Measurements from ENCODE around the gene SYNPR. TPM values are rescaled to one million over a fixed set of nuclear protein-coding genes. Genes with fewer than 3 reads are reported as not detected.

SYNPR gene
- total RNA-seq, 1 donor, result not detected

- no peak for DNase-seq (ENCODE audit: insufficient read length, low spot score, missing footprints)
- H3K4me2 ChIP-seq (ENCODE audit: insufficient read depth, low read length), result no peak overlapping the region
- no peak for TF ChIP-seq CTCF (IDR thresholded peaks at IDR 0.05; ENCODE audit: extremely low read depth, low read depth, low read length)
- no peaks in the 10 kb centered on the region for H4K20me1 ChIP-seq (ENCODE audit: insufficient read depth, low read length)
- H3K27ac ChIP-seq (ENCODE audit: low read depth, low read length), result no peak overlapping the region
- H3K27me3 ChIP-seq (ENCODE audit: insufficient read depth, low read length), result no peaks in the 10 kb centered on the region
- H3K79me2 ChIP-seq (ENCODE audit: insufficient read depth, low read length), result no peaks in the 10 kb centered on the region
- no peak overlapping the region for H3K4me3 ChIP-seq (ENCODE audit: insufficient read depth, low read length)
- H3K4me1 ChIP-seq (ENCODE audit: insufficient read depth, low read length), result no peaks in the 10 kb centered on the region
- H2AFZ ChIP-seq (ENCODE audit: low read length), result no peak overlapping the region
- no peaks in the 10 kb centered on the region for H3K36me3 ChIP-seq (ENCODE audit: insufficient read depth, low read length)
- no peaks in the 10 kb centered on the region for H3K9me3 ChIP-seq (ENCODE audit: low read depth, low read length)
Observed at GRCh38 chr3:63370094-63370493, 92.0 kb downstream of the SYNPR start.

- no peaks in the 10 kb centered on the region for H3K27me3 ChIP-seq (ENCODE audit: insufficient read depth, low read length)
- no peaks in the 10 kb centered on the region for H3K79me2 ChIP-seq (ENCODE audit: insufficient read depth, low read length)
- DNase-seq (ENCODE audit: insufficient read length, low spot score, missing footprints), result no peak
- H3K4me2 ChIP-seq (ENCODE audit: insufficient read depth, low read length), result no peak overlapping the region
- no peaks in the 10 kb centered on the region for H3K9me3 ChIP-seq (ENCODE audit: low read depth, low read length)
- no peak for TF ChIP-seq CTCF (IDR thresholded peaks at IDR 0.05; ENCODE audit: extremely low read depth, low read depth, low read length)
- H3K4me3 ChIP-seq (ENCODE audit: insufficient read depth, low read length), result no peak overlapping the region
- no peaks in the 10 kb centered on the region for H3K4me1 ChIP-seq (ENCODE audit: insufficient read depth, low read length)
- H4K20me1 ChIP-seq (ENCODE audit: insufficient read depth, low read length), result no peaks in the 10 kb centered on the region
- H3K27ac ChIP-seq (ENCODE audit: low read depth, low read length), result no peak overlapping the region
- no peaks in the 10 kb centered on the region for H3K36me3 ChIP-seq (ENCODE audit: insufficient read depth, low read length)
- no peak overlapping the region for H2AFZ ChIP-seq (ENCODE audit: low read length)
Observed at GRCh38 chr3:63383040-63383439, 104.9 kb downstream of the SYNPR start.

GRCh38 chr3:63384382-63384781 is 106.3 kb downstream of the SYNPR start:
- H3K4me1 ChIP-seq (ENCODE audit: insufficient read depth, low read length), result no peaks in the 10 kb centered on the region
- H3K9me3 ChIP-seq (ENCODE audit: low read depth, low read length), result no peaks in the 10 kb centered on the region
- no peak overlapping the region for H2AFZ ChIP-seq (ENCODE audit: low read length)
- no peaks in the 10 kb centered on the region for H3K79me2 ChIP-seq (ENCODE audit: insufficient read depth, low read length)
- H3K27me3 ChIP-seq (ENCODE audit: insufficient read depth, low read length), result no peaks in the 10 kb centered on the region
- no peak for DNase-seq (ENCODE audit: insufficient read length, low spot score, missing footprints)
- H3K36me3 ChIP-seq (ENCODE audit: insufficient read depth, low read length), result no peaks in the 10 kb centered on the region
- H4K20me1 ChIP-seq (ENCODE audit: insufficient read depth, low read length), result no peaks in the 10 kb centered on the region
- no peak for TF ChIP-seq CTCF (IDR thresholded peaks at IDR 0.05; ENCODE audit: extremely low read depth, low read depth, low read length)
- H3K4me3 ChIP-seq (ENCODE audit: insufficient read depth, low read length), result no peak overlapping the region
- no peak overlapping the region for H3K4me2 ChIP-seq (ENCODE audit: insufficient read depth, low read length)
- H3K27ac ChIP-seq (ENCODE audit: low read depth, low read length), result no peak overlapping the region

DNA sequence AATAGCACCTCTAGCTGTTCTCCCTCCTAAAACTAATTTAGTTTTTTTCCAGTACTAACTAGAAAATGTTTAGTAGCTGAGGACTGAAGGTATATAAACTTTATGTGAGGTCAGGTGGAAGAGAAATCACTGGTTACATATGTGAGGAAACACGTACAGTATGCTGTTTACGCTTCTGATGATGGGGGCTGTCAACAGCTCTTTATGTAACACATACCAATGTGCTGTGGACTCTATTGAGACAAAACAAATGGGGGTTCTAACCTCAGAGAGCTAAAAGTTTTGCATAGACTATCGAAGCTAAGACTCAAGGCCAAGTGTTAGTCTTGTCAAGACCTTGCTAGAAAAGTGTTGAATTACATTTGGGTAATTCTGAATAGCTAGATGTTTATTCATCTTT is 107.5 kb downstream of the SYNPR start:
- H3K27ac ChIP-seq (ENCODE audit: low read depth, low read length), result no peak overlapping the region
- H3K4me1 ChIP-seq (ENCODE audit: insufficient read depth, low read length), result no peaks in the 10 kb centered on the region
- no peak overlapping the region for H3K4me2 ChIP-seq (ENCODE audit: insufficient read depth, low read length)
- no peaks in the 10 kb centered on the region for H3K79me2 ChIP-seq (ENCODE audit: insufficient read depth, low read length)
- no peak for TF ChIP-seq CTCF (IDR thresholded peaks at IDR 0.05; ENCODE audit: extremely low read depth, low read depth, low read length)
- no peak overlapping the region for H2AFZ ChIP-seq (ENCODE audit: low read length)
- H3K36me3 ChIP-seq (ENCODE audit: insufficient read depth, low read length), result no peaks in the 10 kb centered on the region
- DNase-seq (ENCODE audit: insufficient read length, low spot score, missing footprints), result peak; percentile 3
- H3K27me3 ChIP-seq (ENCODE audit: insufficient read depth, low read length), result no peaks in the 10 kb centered on the region
- H3K9me3 ChIP-seq (ENCODE audit: low read depth, low read length), result no peaks in the 10 kb centered on the region
- no peak overlapping the region for H3K4me3 ChIP-seq (ENCODE audit: insufficient read depth, low read length)
- no peaks in the 10 kb centered on the region for H4K20me1 ChIP-seq (ENCODE audit: insufficient read depth, low read length)
